Activated CD4-positive, alpha-beta memory T cell treated with anti-CD3 and anti-CD28 coated beads, Interleukin-2, amount 10 ng/mL, durations not matched to agents 7 days and 5 days (primary cell): ENCODE results near the gene SLC30A10. TPM values are rescaled to one million over a fixed set of nuclear protein-coding genes. Genes with fewer than 3 reads are reported as not detected.

Experiments
- CTCF ChIA-PET: fragments of 350-600 bp; sonication (Branson Sonifier 250); formaldehyde crosslinking; loops from one replicate; lab custom pipeline; 2021; ENCODE audit warnings: antibody characterized with exemption, inconsistent platforms; lab: Charles Lee
- POLR2A ChIA-PET: fragments of 350-600 bp; sonication (Branson Sonifier 250); formaldehyde crosslinking; loops from one replicate; lab custom pipeline; 2021; ENCODE audit warnings: antibody characterized with exemption; lab: Charles Lee
- DNase-seq: peaks from one replicate; pipeline ENCODE4 v3.0.0-alpha.2; 2020
- H3K27ac Mint-ChIP-seq: one replicate; pipeline ENCODE4 v1.8.0; 2021; ENCODE audit warnings: mild to moderate bottlenecking, mixed read lengths
- H3K27me3 Mint-ChIP-seq: one replicate; pipeline ENCODE4 v1.8.0; 2021; ENCODE audit warnings: mixed read lengths
- H3K36me3 Mint-ChIP-seq: one replicate; pipeline ENCODE4 v1.8.0; 2021; ENCODE audit warnings: low read depth, mixed read lengths
- H3K4me1 Mint-ChIP-seq: one replicate; pipeline ENCODE4 v1.8.0; 2021; ENCODE audit warnings: mixed read lengths
- H3K4me3 Mint-ChIP-seq: one replicate; pipeline ENCODE4 v1.8.0; 2021; ENCODE audit warnings: mild to moderate bottlenecking, mixed read lengths
- H3K9me3 Mint-ChIP-seq: one replicate; pipeline ENCODE4 v1.8.0; 2021; ENCODE audit warnings: mixed read lengths
- total RNA-seq, 2 experiments: library from RNA; stranded (reverse); gene quantifications; one replicate each; pipeline ENCODE4 v1.2.3, GENCODE V29; 2021

SLC30A10 gene
- total RNA-seq, result not detected

DNA sequence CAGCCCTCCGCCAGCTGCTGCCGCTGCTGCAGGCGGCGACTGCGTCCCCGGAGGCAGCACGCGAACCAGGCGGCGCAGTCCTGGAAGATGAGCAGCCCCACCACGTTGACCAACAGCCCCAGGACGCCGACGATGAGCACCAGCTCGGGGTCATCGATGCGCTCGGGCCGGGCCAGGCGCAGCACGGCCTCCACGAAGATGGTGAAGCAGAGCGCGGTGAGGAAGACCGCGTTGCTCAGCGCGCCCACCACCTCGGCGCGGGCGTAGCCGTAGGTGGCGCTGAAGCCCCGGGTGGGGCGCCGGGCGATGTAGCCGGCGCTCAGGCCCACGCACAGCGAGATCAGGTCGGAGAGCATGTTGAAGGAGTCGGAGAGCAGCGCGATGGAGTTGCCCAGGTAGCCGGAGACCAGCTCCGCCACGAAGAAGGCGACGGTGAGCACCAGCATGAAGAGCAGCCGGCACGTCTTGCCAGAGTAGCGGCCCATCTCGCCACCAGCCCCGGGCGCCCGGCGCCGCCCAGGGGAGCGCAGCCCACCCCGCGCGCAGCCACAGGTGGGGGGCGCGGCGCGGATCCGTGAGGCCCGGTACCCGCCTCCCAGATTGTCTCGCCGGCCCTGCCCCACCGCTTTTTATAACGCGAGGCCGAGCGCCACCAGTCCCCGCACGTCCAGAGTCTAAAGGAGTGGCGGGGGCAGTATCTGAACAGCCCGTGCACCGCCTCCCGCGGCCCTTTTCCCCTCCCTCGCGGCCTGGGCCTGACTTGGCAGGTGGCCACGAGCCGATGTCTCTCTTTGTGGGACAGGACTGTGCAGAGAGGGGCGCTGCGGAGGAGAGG is at the start of gene SLC30A10:
Gene SLC30A10 (minus strand): TSS at position 602 of the 835 bp plus-strand sequence. CDS start 117 bp downstream, at position 485.
- H3K9me3 Mint-ChIP-seq, result no peaks in the 10 kb centered on the region
- peaks cover 40% of the 10 kb centered on the region for H3K27me3 Mint-ChIP-seq
- H3K36me3 Mint-ChIP-seq, result no peaks in the 10 kb centered on the region
- POLR2A ChIA-PET, result no interaction called here
- no peak within 1 kb of the TSS for H3K27ac Mint-ChIP-seq
- peaks cover 12% of the 10 kb centered on the region for H3K4me1 Mint-ChIP-seq
- CTCF ChIA-PET, result no interaction called here
- H3K4me3 Mint-ChIP-seq, result peak within 1 kb of the TSS; percentile 56
- no peak for DNase-seq

DNA sequence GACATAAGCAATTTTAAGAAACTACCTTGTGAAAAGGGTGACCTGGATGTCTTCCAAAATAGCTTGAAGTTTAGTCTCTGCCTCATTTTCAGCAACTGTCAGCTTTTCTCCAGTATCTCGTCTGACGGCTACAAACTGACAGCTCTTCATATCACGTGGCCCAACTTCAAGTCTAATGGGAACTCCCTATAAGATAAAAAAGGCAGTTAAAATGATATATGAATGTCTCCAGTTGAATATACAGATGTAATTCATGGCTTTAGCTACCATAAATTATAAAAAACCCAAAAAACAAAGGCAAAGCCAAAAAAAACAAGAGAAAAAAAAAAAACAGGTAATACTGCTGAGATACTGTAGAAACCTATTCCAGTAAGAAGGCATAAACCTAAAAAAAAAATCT is 44.9 kb upstream of the SLC30A10 start:
- no peaks in the 10 kb centered on the region for H3K9me3 Mint-ChIP-seq
- ChIA-PET POLR2A (no interaction called here), CTCF (no interaction called here)
- H3K4me3 Mint-ChIP-seq, result no peak overlapping the region
- no peaks in the 10 kb centered on the region for H3K27me3 Mint-ChIP-seq
- DNase-seq, result no peak
- peaks cover 2% of the 10 kb centered on the region for H3K4me1 Mint-ChIP-seq
- peaks cover 66% of the 10 kb centered on the region for H3K36me3 Mint-ChIP-seq
- no peak overlapping the region for H3K27ac Mint-ChIP-seq

DNA sequence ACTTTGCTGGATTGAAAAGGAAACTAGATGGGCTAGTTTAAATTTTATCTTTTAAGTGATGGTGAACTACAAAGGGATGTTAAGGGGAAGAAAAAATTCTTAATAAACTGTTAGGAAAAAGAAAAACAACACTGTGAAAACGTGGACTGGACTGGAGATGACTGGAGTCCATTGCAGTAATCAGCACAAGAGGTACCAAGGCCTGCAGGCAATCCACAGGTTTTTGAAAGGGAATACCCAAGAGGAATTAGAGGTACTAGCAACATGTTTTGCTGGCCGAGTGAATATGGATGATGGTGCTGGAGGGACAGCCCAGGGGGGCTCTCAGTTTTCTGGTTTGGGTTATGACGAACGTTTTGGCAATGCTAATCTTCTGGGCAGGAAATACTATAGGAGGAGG is 39.0 kb upstream of the SLC30A10 start:
- H3K9me3 Mint-ChIP-seq, result no peaks in the 10 kb centered on the region
- peaks cover 35% of the 10 kb centered on the region for H3K36me3 Mint-ChIP-seq
- ChIA-PET CTCF (no interaction called here), POLR2A (no interaction called here)
- peaks cover 13% of the 10 kb centered on the region for H3K4me1 Mint-ChIP-seq
- no peaks in the 10 kb centered on the region for H3K27me3 Mint-ChIP-seq
- DNase-seq, result no peak
- no peak overlapping the region for H3K27ac Mint-ChIP-seq
- H3K4me3 Mint-ChIP-seq, result no peak overlapping the region

DNA sequence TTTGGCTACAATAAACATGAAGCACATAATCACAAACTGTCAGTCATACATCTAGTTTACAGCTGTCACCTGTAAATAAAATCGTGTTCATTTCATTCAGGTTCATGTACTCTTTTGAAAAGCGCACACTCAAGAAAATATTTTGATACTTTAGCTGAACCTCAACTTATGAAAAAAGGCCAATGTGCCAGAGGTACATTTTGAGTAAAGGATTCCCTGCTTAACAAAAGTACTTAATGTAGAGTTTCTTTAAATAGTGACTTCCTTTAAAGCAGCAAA is 37.7 kb upstream of the SLC30A10 start:
- no peak overlapping the region for H3K4me3 Mint-ChIP-seq
- peaks cover 13% of the 10 kb centered on the region for H3K4me1 Mint-ChIP-seq
- no peaks in the 10 kb centered on the region for H3K27me3 Mint-ChIP-seq
- POLR2A ChIA-PET, result no interaction called here
- peaks cover 32% of the 10 kb centered on the region for H3K36me3 Mint-ChIP-seq
- CTCF ChIA-PET, result interaction anchor here (0.5 to 1.2 kb wide), 2 partner anchors 11 to 12 kb away, joined by 3 to 4 read pairs; no protein-coding TSS in a partner anchor
- no peak for DNase-seq
- H3K9me3 Mint-ChIP-seq, result no peaks in the 10 kb centered on the region
- no peak overlapping the region for H3K27ac Mint-ChIP-seq

DNA sequence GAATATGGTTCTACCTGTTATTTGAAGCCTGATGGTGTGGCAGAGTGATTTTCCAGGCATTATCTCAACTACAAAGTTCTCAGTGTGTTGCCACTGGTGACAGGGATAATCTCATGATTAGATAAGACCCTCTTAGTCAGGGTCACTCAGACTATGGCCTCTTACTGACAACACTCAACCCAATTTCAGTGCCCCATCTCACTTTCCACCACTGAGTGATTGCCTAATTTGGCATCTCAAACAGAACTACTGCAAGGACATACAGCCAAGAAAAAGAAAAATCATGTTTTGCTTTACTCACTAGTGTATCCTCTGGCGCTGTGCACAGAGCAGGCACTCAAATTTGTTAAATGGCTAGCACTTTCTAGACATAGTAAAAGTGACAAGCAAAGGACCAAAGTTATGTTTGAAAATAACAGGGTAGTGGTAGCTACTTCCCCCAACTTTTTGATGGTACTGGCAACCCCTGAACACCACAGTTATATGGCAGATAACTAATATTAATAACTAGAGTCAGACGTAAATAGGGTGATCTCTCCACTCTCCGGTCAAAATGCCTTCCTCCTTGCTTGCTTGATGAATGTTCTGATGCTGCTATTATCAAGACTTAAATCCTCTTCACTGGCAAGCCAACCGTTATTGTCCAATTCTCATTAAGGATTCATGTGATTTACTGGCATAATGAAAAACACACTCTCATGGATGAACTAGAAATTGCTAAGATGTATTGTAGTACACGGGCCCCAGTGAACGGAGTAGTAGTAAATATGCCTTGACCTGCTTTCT is 37.1 kb upstream of the SLC30A10 start:
- Mint-ChIP-seq H3K36me3 (peaks cover 32% of the 10 kb centered on the region), H3K9me3 (no peaks in the 10 kb centered on the region), H3K27me3 (no peaks in the 10 kb centered on the region), H3K27ac (no peak overlapping the region), H3K4me1 (peaks cover 13% of the 10 kb centered on the region), H3K4me3 (no peak overlapping the region)
- POLR2A ChIA-PET, result no interaction called here
- CTCF ChIA-PET, result interaction anchor here (0.5 kb wide), 1 partner anchor 11 kb away, joined by 3 read pairs; no protein-coding TSS in a partner anchor
- DNase-seq, result no peak

DNA sequence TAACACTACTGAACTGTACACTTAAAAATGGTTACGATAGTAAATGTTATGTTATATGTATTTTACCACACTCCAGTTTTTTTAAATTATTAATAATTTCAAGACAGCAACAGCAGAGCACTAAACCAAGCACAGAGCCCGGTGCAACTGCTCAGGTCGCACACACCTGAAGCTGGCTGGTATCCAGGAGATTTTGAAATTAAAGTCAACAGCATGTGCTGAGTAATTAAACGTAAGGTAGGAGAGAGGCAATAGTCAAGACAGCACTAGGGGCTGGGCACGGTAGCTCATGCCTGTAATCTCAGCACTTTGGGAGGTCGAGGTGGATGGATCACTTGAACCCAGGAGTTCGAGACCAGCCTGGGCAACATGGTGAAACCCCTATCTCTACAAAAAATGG is 35.1 kb upstream of the SLC30A10 start:
- peaks cover 13% of the 10 kb centered on the region for H3K4me1 Mint-ChIP-seq
- no peaks in the 10 kb centered on the region for H3K9me3 Mint-ChIP-seq
- H3K4me3 Mint-ChIP-seq, result no peak overlapping the region
- H3K27ac Mint-ChIP-seq, result no peak overlapping the region
- ChIA-PET POLR2A (no interaction called here), CTCF (no interaction called here)
- peaks cover 17% of the 10 kb centered on the region for H3K36me3 Mint-ChIP-seq
- no peak for DNase-seq
- H3K27me3 Mint-ChIP-seq, result no peaks in the 10 kb centered on the region

DNA sequence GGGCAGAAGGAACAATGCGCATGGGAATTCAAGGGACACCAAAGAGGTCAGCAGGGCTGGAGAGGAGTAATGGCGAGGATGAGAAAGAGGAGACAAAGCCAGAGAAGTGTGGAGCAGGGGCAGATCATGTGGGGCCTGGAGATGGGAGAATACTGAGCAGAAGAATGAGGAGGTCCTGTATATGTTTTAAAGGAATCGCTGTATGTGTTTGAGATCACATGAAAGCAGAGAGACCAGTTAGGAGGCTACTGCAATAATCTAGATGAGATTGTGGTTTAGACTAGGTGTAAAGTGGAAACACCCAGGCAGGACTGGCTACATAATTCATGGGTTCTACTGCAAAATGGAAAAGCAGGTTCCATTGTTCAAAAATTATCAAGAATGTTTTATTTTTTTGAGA is 33.3 kb upstream of the SLC30A10 start:
- Mint-ChIP-seq H3K9me3 (no peaks in the 10 kb centered on the region), H3K4me1 (no peaks in the 10 kb centered on the region), H3K4me3 (no peak overlapping the region), H3K27ac (no peak overlapping the region), H3K27me3 (no peaks in the 10 kb centered on the region), H3K36me3 (no peaks in the 10 kb centered on the region)
- no peak for DNase-seq
- ChIA-PET POLR2A (no interaction called here), CTCF (no interaction called here)

DNA sequence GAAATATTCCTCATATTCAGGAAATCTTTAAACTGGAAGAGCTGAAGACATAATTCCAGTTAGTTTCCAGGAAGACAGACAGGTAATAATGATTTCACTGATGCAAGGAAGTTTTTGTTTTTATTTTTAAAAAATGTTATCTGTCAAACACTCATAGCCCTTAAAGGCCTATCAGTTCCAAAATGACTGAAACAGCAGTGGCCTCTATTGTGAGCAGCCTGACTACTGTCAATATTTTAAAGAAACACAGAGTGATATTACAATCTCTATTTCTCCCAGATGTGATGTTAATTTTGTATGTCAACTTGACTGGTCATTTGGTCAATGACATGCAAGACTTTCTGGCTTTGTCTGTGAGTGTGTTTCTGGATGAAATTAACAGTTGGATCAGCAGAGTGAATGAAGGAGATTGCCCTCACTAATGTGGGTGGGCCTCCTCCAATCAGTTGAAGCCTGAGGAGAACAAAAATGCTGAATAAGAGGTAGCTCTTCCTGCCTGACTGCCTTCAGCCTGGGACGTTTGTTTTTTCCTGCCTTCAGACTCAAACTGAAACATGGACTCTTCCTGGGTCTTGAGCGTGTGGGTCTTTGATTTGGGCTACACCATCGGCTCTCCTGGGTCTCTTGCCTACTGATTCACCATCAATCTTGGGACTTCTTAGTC is 31.3 kb upstream of the SLC30A10 start:
- Mint-ChIP-seq H3K27ac (no peak overlapping the region), H3K4me3 (no peak overlapping the region), H3K9me3 (no peaks in the 10 kb centered on the region), H3K36me3 (no peaks in the 10 kb centered on the region), H3K4me1 (no peaks in the 10 kb centered on the region), H3K27me3 (peaks cover 4% of the 10 kb centered on the region)
- CTCF ChIA-PET, result no interaction called here
- POLR2A ChIA-PET, result no interaction called here
- DNase-seq, result peak; percentile 20

DNA sequence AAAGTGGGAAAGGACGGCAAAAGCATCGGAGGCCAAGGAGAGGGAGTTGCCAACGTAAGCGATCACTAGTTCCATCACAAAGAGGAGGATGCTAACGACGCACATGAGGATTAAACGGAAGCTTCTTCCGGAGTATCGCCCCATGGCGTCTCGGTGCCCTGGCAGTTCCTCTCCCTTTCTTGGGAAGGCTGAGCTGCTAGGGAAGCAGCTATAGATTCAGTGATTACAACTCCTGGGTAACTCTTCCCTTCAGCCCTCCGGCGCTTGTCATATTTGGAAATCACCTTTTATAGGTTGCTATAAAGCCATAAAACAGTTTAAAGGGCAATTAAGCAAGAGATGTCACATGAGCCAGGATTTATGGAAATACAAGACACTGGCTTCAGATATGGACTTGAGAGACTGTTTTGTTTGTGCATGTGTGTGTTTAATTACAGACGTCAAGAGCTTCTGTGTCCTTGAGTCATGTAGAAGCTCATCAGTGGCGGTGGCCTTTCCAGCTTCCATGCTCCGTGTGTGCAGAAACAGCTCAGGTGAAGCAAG is 30.6 kb upstream of the SLC30A10 start:
- no peak for DNase-seq
- H3K9me3 Mint-ChIP-seq, result no peaks in the 10 kb centered on the region
- CTCF ChIA-PET, result no interaction called here
- H3K4me3 Mint-ChIP-seq, result no peak overlapping the region
- POLR2A ChIA-PET, result no interaction called here
- H3K27me3 Mint-ChIP-seq, result peaks cover 5% of the 10 kb centered on the region
- H3K27ac Mint-ChIP-seq, result no peak overlapping the region
- no peaks in the 10 kb centered on the region for H3K36me3 Mint-ChIP-seq
- no peaks in the 10 kb centered on the region for H3K4me1 Mint-ChIP-seq

DNA sequence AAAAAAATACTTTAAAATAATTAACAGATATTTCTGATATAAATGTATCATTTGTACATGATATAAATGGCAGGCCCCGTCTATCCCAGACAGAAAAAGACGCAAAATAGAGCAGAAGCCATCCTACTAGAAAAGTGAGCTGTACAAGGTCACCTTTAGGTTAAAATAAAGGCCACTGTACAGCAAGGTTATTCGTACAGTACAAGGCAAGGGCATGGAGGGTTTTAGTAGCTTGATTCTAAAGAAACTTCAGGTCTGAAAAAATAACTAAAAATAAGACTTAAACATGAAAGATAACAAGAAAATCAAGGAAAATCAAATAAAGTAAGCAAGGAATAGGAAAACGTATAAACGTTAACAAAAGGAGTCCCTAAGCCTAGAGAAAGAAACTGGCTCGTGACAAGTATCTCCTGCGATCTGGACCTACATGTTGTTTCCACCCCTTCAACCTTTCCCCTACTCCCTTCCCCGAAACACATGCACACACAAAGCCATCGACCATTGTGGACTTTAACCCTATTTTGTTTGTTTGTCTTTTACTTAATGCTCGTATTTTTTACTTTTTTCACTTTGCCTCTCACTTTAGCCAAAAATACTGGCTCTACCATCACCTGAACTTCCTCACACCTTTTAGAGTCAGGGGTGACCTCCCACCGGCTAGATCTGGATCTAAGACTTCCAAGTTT is 26.5 kb upstream of the SLC30A10 start:
- no peaks in the 10 kb centered on the region for H3K9me3 Mint-ChIP-seq
- H3K27me3 Mint-ChIP-seq, result peaks cover 5% of the 10 kb centered on the region
- ChIA-PET POLR2A (no interaction called here), CTCF (interaction anchor here (0.7 kb wide), 1 partner anchor 11 kb away, joined by 3 read pairs; no protein-coding TSS in a partner anchor)
- no peak for DNase-seq
- no peaks in the 10 kb centered on the region for H3K4me1 Mint-ChIP-seq
- H3K4me3 Mint-ChIP-seq, result no peak overlapping the region
- H3K27ac Mint-ChIP-seq, result no peak overlapping the region
- no peaks in the 10 kb centered on the region for H3K36me3 Mint-ChIP-seq

DNA sequence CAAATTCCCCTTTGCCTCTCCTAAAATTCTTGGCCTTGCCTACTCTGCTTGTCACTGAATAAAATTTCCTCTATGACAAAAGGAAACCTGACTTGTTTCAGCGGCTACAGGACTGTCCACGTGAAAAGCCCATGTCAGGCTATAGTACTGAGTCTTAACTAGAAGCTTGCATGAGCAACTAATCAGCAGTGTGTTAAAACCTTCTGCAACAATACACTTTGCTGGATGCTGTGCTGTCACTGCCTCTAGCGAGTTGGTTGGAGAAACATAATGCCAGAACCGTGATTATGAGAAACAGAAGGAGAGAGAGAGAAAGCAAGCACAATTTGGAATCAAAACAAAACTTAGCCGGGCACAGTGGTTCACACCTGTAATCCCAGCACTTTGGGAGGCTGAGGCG is 25.7 kb upstream of the SLC30A10 start:
- Mint-ChIP-seq H3K4me1 (no peaks in the 10 kb centered on the region), H3K27ac (no peak overlapping the region), H3K4me3 (no peak overlapping the region), H3K27me3 (peaks cover 5% of the 10 kb centered on the region), H3K36me3 (no peaks in the 10 kb centered on the region), H3K9me3 (no peaks in the 10 kb centered on the region)
- DNase-seq, result no peak
- CTCF ChIA-PET, result no interaction called here
- POLR2A ChIA-PET, result no interaction called here

DNA sequence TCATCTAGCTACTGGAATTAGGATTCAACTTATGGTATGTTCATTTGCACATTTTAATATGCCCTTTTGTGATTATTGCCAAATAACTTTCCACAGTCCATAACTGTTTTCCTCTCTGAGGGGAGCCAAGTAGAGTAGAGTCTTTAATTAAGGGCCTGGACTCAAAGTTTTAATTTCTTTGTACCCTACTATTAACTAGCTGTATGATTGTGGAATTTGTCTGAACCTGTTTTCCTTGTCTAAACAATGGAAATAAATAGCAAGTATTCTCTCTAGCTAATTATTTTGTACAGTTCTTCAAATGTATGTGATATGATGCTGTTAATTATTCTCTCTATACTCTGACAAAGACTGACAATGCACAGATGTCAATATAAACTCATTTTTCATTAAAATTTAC is 24.0 kb upstream of the SLC30A10 start:
- Mint-ChIP-seq H3K27me3 (peaks cover 5% of the 10 kb centered on the region), H3K9me3 (no peaks in the 10 kb centered on the region), H3K4me3 (no peak overlapping the region), H3K4me1 (no peaks in the 10 kb centered on the region), H3K27ac (no peak overlapping the region), H3K36me3 (no peaks in the 10 kb centered on the region)
- DNase-seq, result no peak
- POLR2A ChIA-PET, result no interaction called here
- CTCF ChIA-PET, result no interaction called here
